Measurements from ENCODE around the gene DOK6. TPM values are rescaled to one million over a fixed set of nuclear protein-coding genes. Genes with fewer than 3 reads are reported as not detected.

DOK6 gene
- total RNA-seq, 1 donor from 2014 or later = 2.3 TPM

DNA sequence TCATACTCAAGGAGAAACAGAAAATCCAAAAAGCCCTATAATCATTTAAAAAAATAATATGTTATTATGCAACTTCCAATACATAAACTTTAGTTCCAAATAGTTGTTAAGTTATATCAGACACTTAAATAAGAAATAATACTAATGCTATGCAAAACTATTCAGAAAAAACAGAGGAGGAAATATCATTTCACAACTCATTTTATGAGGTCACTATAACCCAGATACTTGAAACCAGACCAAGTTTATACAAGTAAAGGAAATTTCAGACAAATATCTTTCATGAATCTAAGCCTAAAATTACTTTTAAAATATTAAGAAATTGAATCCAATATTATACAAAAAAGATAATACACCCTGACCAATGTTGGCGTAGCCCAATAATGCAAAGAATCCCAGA lies 286.2 kb downstream of the DOK6 start:
- no peak for DNase-seq (ENCODE audit: low read depth)

DNA sequence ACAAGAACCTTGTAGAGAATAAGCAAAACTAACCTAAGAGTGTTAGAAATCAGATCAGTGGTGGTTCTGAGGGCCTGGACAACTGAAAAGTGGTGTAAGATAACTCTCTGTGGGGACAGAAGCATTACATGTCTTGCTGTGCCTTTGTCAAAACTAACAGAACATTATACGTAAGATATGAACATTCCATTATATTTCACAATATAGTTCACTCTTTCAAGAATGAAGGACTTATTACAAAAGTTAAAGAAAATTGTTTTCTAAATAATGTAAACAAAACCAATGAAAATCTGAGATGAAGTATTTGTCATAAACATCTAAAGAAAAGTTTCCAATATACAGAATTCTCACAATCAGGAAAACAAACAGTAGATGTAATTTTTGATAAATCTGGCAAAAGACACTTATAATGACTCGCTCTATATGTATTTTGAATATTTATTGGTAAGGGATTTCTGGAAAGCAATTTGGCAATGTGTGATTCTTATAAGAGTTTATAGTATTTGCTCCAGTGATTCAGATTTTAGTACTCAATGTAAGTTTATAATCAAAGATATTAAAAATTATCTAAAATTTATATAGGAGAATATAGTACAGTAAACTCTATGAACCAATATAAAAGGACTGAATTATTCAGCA lies 288.6 kb downstream of the DOK6 start:
- DNase-seq (ENCODE audit: low read depth) = no peak

DNA sequence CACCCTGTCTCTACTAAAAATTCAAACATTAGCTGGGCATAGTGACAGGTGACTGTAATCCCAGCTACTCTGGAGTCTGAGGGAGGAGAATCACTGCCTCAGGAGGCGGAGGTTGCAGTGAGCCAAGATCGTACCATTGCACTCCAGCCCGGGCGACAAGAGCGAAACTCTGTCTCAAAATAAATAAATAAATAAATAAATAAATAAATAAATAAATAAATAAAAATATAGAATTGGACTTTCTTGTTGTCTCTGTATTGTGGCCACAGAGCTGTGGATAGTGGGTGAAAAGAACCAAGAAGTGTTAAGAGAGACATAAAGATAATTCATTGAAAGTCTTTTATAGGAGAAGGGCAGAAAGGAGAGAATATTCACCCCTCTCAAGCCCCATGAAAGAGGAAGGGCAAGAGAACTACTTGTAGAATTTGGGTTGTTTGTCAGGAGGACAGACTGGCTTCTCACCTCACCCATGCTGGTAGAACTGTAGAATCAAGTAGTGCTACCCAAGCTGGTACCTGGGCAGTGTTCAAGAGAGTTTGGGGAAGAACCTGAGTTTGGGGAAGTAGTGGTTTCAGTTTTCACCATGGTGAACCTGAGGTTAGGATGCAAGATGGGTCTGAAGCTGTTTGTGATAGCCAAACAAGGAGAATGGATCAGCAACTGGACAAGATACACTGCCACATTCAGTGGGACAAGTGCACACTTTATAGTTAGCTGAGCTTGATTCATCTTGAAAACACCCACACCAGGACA lies 290.5 kb downstream of the DOK6 start:
- no peak for DNase-seq (ENCODE audit: low read depth)

DNA sequence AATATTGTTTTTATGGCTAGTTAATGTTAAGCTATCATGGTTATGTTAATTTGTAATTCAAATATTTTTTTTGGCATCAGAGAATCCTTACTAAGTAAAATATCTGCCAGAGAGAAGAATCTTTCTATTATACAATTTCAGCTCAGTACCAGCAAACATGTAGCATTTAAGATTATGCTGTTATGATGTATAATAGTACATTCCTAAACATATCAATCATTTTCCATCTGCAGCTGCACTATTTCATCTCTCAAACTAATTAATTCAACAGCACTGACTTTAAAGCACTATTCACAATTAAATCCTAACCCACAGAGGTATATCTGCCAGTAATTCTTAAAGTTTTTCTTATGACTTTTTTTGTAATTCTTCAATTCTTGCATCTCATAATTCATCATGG lies 296.4 kb downstream of the DOK6 start:
- no peak for DNase-seq (ENCODE audit: low read depth)

DNA sequence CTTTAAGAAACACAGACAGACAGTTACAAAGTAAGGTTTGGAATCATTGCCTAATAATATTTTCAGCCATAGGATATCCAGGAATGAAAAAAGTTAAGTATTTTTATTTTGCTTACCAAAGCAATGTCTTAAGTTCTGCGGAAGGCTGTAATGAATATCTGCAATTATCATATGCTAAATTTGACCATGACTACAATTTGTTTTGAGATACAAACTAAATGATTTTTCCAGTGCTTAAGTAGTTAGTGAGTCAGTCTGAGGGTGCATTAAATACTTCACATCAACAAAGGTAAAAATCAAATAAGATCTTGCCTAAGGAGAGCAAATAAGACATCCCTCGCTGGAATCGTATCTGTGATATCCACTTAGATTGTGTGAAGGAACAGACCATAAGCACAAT lies 297.0 kb downstream of the DOK6 start:
- DNase-seq (ENCODE audit: low read depth) = no peak

DNA sequence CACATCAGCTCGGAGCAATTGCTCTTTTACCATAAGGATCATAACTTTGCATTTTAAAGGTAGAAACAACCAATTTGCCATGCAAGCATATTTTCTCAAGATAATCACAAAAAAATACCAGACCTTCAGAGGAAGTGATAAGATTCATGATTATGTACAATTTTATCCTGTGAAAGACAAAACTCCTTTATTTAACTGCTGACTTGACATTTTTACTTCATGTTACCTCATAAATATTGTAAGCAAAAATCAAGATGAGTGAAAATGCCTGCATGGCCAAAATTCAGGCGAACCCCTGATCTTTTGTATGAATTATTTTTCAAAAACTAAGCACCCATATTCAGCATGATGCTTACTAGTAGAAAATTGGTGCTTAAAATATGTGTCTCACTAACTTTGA lies 300.6 kb downstream of the DOK6 start:
- no peak for DNase-seq (ENCODE audit: low read depth)

DNA sequence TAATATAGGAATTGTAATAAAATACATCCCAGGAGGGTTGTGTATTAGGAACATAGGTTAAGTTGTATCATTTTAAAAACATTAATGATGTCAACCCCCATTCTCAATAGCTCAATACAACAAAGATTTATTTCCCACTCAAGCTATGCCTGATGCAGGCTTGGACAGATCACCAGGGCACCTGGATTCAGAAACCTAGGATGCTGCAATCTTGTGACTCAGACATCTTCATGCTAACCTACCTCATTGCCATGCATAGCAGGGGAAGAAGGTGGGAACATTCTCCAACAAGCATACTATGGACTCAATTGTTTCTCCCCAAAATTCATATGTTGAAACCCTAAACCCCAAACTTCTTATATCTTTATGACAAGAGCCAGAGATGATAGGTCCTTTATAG lies 302.8 kb downstream of the DOK6 start:
- no peak for DNase-seq (ENCODE audit: low read depth)

DNA sequence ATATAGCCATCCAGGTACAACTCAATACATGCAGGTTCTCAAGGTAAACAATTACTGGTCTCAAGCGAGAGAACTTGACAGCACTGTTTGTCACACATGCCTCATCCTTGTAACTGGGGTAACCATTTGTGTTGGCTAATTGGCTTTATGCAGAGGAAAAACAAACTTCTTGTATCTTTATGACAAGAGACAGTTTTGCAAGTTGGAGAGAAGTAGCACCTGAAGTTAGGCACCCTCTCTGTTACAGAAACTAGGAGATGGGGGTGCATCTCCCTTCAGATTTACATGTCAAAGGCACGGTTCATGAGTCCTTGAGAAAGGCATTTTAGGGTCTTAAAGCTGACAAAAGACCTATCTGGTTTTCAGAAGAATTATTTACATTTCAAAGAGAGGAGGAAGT lies 305.3 kb downstream of the DOK6 start:
- no peak for DNase-seq (ENCODE audit: low read depth)

DNA sequence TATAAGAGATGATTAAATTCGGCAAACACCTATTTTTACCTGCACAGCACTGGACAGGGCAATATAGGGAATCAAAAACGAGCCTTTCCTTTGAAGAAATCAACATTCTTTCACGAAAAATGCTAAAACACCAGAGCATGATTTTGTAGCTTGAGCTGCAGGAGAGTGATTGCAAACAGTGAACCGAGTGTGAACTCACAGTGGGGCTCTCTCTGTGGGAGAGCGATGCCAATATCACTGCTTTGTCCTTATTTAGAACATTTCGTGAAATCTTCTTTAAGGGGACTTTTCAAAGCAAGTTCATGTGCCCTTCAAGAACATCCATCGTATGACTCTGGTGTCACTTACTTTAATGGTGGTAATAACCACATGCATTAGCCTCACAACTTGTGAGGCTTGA lies 308.2 kb downstream of the DOK6 start:
- no peak for DNase-seq (ENCODE audit: low read depth)

DNA sequence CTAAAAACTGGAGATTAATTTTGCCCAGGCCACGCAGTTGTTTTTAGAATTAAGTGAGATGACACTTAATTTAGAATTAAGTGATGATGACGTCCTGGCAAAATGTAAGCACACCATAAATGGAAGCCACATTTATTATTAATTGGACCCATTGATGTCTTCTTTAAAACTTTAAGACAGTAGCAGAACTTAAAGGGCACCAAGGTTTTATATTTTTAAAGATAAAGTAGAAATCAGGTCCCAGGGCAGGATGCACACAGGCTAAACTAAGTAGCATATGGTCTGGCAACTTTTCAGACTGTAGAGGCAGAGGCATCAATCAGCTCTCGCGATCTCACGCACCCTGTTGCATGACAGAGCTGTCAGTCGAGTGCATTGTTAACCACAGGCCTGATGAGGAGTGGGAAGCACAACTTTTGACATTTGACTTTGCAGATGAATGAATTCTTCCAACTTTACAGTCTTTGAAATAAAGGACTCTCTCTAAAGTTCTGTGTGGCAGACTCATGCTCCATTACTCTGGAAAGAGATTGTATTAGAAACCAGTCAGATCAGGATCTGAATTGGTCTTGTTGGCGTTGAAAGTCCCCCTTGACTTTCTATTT lies 314.6 kb downstream of the DOK6 start:
- DNase-seq (ENCODE audit: low read depth) = no peak

DNA sequence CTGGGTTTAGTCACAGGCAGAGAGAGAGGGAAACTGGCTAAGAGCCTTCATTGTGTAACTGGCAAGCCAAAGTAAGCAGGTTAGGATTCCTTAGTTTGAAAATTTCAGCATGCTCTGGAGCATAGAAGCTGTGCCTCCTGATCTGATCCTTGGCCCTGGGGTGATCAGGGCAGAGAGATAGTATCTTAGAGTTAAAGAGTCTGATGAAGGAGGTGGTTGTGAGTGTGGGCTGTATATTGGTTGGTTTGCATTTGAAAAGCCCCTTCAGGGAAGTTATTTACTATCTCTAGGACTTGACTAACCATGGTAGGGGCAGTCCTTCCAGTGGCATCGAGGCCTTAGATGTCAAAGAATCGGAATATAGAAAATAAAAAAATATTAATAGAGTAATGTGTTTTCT lies 316.9 kb downstream of the DOK6 start:
- no peak for DNase-seq (ENCODE audit: low read depth)

DNA sequence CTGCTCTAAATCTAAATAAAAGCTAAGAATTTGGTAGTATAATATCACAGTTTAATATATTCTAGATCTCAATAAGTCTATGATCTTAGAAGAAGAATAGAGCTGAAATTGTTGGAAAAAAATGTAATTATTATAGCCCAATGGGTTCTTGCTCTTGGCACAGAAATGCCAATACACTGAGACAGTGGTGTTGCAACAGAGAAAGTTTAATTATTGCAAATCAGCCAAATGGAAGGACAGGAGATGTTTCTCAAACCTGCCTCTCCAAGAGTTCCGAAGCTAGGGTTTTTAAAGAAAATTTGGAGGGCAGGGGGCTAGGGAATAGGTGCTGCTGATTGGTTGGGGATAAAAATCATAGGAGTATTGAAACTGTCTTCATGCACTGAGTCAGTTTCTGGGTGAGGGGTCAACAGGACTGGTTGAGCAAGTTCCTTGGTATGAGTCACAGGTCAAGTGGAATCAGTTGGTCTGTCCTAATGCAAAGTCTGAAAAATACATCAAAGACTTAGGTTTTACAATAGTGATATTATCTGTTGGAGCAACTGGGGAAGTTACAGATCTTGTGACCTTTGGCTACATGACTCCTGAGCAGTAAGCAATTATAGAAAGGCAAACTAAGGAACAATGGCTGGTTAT lies 318.3 kb downstream of the DOK6 start:
- no peak for DNase-seq (ENCODE audit: low read depth)

DNA sequence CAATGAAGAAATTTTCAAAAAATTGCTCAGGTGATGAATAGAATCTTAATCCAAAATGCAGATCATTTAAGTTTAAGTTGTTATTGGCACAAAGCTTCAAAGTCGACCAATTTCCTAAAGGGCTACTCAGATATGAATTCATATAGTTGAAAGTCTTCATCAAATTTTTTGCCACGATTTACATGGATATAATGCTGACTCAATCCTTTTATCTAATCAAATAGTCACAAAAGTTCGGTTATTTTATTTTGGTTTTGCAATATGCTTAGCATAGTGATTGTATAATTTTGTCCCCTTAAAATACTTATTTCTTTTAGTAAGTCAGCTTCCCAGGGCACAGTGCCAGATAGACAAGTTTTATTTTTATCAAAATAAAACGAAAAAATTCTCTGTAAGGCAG lies 319.7 kb downstream of the DOK6 start:
- DNase-seq (ENCODE audit: low read depth) = no peak

DNA sequence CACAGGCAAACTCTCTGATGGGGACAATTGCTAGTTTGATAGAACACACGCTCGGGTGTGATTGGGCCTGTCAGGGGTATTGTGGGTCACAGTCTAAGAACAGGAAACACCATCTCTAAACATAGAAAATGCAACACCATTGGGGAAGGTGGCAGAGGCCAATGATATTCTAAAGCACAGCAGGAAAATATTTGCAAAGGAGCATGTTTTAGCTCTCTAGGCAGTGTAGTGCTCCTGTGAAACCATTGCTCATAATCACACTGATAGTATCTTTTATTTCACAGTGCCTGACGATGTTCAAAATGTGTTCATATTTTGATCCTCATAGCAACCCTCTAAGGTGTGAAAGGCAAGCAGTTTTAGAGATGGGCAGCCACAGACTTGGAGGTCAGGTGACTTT lies 322.7 kb downstream of the DOK6 start:
- no peak for DNase-seq (ENCODE audit: low read depth)

DNA sequence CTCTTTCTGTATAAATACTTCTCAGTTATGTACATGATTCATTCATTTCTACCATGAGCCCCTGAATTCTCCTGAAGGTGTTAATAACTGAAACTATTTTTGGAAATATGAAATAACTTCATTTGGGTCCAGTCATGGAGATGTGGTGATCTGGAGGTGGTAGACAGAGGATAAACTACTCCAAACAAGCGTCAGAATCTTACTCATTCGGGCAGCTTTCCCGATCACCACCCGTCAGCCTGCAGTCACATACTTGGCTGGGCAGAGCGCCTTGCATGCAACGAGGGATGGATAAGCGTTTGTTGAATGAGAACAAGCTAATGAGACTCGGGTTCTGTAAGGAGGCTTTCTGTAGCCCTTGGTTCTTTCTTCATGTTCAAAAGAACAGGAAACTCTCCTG lies 324.3 kb downstream of the DOK6 start:
- no peak for DNase-seq (ENCODE audit: low read depth)

DNA sequence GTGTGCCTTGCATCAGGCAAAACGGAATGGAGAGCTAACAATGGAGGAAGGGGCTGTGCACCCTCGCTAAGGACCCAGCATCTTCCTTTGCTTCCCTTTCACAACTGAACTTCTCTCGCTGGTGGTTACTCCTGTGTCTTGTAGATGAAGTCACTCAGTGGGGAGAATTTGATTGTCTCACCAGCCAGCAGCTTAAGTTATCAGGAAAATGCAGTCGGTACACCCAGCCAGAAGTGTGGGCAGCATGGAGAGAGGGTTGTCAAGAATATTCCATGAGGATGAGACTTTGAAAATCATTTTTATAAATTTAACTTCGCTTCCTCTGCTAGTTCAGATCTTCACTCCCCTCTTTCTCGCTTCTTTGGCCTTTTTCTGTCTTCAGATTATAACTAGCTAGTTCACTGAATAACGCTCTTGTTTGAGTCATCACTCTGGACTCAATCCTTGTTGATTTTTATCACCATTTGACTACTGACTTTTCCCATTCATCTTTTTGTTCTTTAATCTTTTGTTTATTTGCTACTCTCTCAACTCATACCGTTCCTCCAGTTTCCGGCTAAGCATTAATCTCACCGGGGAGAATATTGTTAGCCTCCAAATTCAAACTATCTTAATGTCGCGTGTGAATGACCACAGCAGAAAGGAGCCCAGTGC lies 325.3 kb downstream of the DOK6 start:
- DNase-seq (ENCODE audit: low read depth) = no peak

DNA sequence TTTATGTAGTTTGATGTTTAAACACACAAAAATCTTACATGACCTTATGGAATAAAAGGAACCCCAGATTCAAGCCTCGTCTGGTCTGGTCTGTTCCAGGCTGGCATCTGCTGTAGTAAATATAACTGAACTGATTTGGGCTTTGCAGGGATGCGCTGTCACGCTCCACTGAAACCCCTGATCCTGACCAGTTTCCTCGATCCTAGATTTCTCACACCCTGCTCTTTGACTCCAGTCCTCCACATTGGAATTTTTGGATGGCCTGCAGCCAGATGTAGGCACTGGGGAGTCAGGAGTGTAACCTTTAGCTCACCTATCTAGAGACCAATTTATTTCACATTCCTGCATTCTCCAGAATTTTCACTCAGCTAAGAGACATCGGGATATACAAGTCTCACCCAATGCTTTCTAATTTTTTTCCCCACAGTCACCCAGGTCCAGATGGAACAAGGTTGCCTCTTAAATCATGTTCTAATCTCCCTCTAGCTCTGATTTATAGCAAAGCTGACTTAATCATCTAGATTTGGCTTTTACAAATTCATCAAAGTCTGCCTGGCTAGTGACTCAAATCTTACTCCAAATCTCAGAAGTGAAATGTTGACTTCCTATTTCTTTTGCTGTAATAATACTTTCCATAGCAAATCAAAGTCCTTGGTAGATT lies 327.4 kb downstream of the DOK6 start:
- DNase-seq (ENCODE audit: low read depth) = peak; percentile 3

DNA sequence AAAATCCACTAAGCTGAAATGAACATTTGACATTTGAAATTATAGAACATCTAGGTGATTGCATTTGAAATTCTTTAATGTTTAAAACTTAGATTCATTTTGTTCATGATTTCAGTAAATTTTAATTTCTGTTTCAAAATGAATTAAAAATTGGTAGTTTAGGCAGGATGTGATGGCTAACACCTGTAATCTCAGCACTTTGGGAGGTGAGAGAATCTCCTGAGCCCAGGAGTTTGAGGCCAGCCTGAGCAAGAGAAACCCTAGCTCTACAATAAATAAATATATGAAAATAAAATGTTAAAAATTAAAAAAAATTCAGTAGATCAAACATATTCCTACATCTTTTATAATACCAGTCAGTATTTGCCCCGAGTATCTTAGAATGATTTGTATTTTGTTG lies 330.0 kb downstream of the DOK6 start:
- DNase-seq (ENCODE audit: low read depth) = no peak

DNA sequence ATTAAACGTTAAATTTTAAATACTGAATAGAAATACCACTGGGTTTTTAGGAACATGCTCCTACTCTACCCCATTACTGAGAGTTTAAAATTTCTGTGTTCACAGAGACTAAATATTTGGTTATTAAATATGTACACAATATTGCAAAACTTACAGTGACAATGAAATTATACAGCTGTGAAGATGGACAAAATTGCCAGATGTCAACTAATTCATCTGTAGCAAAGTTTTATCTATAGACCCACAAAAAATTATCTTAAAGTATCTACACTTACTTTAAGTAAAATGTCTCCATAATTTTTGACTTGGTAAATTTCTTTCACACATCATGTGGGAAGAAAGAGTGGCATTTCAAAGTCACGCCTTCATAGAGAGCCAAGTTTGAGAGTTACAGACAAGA lies 333.8 kb downstream of the DOK6 start:
- no peak for DNase-seq (ENCODE audit: low read depth)

DNA sequence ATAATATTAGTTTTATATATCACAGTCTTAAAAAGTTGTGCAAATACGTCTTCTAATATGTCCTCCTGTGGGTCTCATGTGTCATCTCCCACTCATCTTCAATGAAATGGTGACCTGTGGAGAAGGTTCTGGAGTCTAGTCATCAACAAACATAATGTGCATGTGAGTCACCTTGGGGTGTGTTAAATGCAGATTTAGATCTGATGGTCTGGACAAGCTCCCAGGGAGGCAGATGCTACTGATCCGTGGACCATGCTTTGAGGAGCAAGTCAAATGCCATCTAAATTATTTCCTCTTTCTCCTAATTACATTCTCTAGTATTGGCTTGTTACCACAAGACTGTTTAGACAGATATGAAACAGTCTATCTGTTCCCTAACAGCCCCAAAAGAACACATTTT lies 336.0 kb downstream of the DOK6 start:
- no peak for DNase-seq (ENCODE audit: low read depth)

DNA sequence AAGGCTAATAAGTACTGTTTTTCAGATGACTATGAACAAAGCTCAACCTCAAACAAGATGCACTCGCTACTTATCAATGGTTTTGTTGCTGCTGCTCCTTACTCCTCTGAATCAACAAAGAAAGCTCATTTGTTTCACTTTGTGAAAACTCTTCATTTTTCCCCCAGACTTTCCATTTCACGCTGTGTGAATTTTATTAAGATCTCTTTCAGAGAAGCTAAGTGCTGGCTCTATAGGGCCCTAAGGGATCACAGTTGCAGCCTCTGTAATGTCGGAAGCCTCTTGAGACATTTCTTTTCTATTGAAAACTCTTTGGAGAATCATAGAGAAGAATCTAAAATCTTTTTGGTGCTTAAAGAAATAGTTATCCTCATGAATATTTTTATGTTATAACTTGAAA lies 337.2 kb downstream of the DOK6 start:
- DNase-seq (ENCODE audit: low read depth) = no peak

DNA sequence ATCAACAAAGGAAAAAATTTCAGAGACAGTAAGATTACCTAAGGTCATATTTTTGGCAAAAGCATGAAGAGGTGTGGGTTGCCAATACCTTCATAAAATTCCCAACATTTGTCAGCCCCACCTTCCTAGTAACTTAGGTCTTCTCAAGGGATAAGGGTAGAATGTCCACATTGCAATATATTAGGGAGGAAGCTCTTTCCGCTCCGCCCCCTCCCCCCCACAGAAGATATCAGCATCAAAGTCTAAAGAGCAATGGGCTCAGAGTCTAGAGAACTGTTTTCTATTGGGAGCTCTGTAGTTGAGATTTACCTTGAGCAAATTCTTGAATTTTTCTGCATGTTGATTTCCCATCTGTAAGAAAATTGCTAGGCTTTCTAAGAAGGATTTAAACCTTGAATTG lies 346.7 kb downstream of the DOK6 start:
- no peak for DNase-seq (ENCODE audit: low read depth)

Data from renal cortical epithelial cell (primary cell).